ENCODE measurements around the gene RFX7.

Gene RFX7

DNA sequence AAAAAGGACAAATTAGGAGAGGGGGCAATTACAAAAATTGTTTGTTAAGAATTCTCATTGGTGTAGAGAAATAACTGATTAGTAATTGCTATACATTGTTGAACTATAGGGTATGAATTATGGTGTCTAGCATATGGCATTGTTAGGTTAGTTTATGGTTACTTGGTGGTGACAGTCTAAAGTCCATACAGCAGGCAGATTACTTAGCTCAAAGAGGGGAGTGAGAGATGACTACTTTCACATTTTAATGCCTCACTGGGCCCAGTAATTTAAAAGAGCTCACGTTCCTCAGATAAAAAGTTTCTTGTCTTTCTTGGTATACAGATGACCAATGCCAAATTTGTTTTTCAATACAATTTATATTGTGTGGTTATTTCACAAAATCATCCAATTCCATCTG lies 137.8 kb downstream of the RFX7 start:
- in situ Hi-C loops (cut with HindIII; ENCODE audit: low pct_ligation_motif_present, low sequenced_read_pairs), result no loop called here
- Histone ChIP-seq H3K27ac (no peak overlapping the region), H3K4me3 (ENCODE audit: low read depth, low read length) (no peak overlapping the region), H3K36me3 (replicated peaks) (peaks cover 5% of the 10 kb centered on the region), H3K27me3 (replicated peaks) (no peaks in the 10 kb centered on the region)
- DNase-seq, result no peak
- no peak for TF ChIP-seq CTCF (IDR thresholded peaks at IDR 0.05; ENCODE audit: low read depth, low read length, missing control alignments)

DNA sequence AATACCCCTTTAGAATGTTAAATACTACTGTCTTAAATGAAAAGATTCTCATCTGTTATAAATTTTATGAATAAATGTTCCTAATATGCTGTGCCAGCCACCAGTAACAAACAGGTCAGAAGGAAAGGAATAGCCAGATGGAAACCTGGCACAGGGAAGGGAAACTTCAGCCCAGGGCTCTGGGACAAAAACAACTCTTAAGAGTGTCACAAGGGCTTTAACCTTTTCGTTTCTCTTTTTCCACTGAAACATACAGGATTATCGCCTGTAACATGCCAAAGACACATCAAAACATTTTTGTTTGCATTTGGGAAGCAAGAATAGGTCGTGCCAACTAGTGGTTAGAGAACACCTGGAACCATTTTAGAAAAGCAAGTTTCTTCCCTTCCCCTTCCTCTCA lies 141.2 kb downstream of the RFX7 start:
- Histone ChIP-seq H3K4me3 (ENCODE audit: low read depth, low read length) (no peak overlapping the region), H3K36me3 (replicated peaks) (peaks cover 9% of the 10 kb centered on the region), H3K27ac (no peak overlapping the region), H3K27me3 (replicated peaks) (no peaks in the 10 kb centered on the region)
- DNase-seq, result no peak
- in situ Hi-C loops (cut with HindIII; ENCODE audit: low pct_ligation_motif_present, low sequenced_read_pairs), result no loop called here
- TF ChIP-seq CTCF (IDR thresholded peaks at IDR 0.05; ENCODE audit: low read depth, low read length, missing control alignments), result no peak

DNA sequence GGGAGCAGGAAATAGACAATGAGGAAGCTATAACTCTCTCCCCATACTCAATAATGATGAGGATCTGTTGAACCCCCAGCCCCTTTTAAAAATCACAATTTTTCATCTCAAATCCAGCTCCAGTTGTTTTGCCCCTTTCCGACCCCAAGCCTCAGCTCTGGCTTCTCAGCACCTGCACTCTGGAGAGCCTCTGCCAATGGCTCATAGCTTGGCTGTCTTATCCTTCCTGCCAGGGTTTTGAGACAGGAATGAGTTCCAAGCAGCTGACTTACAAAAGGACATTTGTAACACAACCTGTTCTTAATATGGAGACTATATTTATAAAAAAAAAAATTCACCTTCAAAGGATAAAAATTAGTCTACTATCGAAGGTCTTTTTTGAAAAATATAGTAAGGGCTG lies 144.4 kb downstream of the RFX7 start:
- TF ChIP-seq CTCF (IDR thresholded peaks at IDR 0.05; ENCODE audit: low read depth, low read length, missing control alignments), result no peak
- Histone ChIP-seq H3K36me3 (replicated peaks) (peaks cover 30% of the 10 kb centered on the region), H3K27ac (no peak overlapping the region), H3K4me3 (ENCODE audit: low read depth, low read length) (no peak overlapping the region), H3K27me3 (replicated peaks) (no peaks in the 10 kb centered on the region)
- in situ Hi-C loops (cut with HindIII; ENCODE audit: low pct_ligation_motif_present, low sequenced_read_pairs), result no loop called here
- DNase-seq, result no peak

DNA sequence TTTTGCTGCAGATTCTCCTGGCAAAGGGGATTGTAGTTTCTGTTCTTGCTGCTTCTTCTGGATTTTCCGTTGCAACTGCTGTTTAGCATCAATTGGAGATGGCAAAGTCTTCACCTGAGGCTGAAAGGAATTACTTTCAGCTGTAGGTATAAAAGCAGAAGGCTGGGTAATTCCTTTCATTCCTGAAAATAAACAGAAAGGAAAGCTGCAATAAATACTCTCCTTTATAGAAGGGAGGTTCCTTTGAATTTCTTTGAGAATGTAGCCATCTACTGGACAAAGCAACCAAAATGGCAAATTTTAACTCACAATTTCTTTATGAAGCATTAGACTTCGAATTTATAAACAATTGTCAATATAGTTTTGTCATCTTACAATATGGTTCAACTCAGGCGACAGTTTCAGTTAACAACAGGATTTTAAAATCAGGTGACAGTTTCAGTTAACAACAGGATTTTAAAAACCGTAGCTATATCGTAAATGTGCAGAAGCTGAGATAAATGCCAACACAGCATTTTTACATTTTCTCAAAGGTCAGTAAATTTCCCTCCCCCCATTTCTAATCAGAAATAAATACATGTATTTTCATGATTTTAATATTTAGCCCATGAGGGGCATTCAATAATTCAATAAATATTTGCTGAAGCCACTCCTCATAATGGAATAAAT lies 145.3 kb downstream of the RFX7 start:
- Histone ChIP-seq H3K27me3 (replicated peaks) (no peaks in the 10 kb centered on the region), H3K27ac (no peak overlapping the region), H3K36me3 (replicated peaks) (peaks cover 36% of the 10 kb centered on the region), H3K4me3 (ENCODE audit: low read depth, low read length) (no peak overlapping the region)
- DNase-seq, result no peak
- in situ Hi-C loops (cut with HindIII; ENCODE audit: low pct_ligation_motif_present, low sequenced_read_pairs), result no loop called here
- no peak for TF ChIP-seq CTCF (IDR thresholded peaks at IDR 0.05; ENCODE audit: low read depth, low read length, missing control alignments)

- H3K36me3 ChIP-seq (replicated peaks), result peaks cover 30% of the 10 kb centered on the region
Observed at GRCh38 chr15:56095406-56095805, 148.3 kb downstream of the RFX7 start.

More at GRCh38 chr15:56095406-56095805, 148.3 kb downstream of the RFX7 start:
- Histone ChIP-seq H3K27me3 (replicated peaks) (no peaks in the 10 kb centered on the region), H3K27ac (no peak overlapping the region), H3K4me3 (ENCODE audit: low read depth, low read length) (no peak overlapping the region)
- no peak for TF ChIP-seq CTCF (IDR thresholded peaks at IDR 0.05; ENCODE audit: low read depth, low read length, missing control alignments)
- no peak for DNase-seq
- in situ Hi-C loops (cut with HindIII; ENCODE audit: low pct_ligation_motif_present, low sequenced_read_pairs), result no loop called here

Measured in brain microvascular endothelial cell (primary cell).